GM19099 (cell line): ENCODE data around the gene RPS16.

Experiments
- POLR2A ChIP-seq: IDR thresholded peaks from 3 replicates; pipeline ENCODE4 v1.6.1; 2011; ENCODE audit warnings: low read depth; ENCODE audit not compliant: insufficient read length; ENCODE audit errors: extremely low read depth

The RPS16 gene

DNA sequence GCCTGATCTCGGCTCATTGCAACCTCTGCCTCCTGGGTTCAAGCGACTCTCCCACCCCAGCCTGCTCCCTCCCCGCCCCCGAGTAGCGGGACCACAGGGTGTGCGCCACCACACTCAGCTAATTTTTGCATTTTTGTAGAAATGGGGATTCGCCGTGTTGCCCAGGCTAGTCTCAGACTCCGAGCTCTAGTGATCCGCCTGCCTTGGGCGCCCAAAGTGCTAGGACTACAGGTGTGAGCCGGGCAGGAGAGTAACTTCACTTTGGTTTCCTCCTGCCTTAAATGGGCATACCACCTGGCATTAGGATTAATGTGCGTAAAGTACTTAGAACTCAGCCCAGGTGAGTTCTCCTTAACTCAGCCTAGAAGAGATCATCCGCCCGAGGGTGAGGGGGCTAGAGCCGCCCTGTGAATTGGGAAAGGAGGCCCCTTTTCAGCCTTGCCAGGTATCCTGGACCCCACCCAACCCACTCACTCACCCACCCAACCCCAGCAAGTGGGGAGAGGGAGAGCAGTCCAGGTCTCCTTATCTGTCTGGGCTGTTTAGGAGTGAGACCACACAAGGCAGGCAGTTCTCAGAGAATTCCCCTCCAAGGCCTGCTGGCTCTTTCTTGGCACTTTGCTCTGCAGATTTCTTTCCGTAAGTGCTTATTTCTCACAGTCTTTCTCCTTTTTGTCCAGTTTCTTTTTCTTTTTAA is 30.3 kb downstream of the RPS16 start:
- TF ChIP-seq POLR2A: peak; percentile 12

DNA sequence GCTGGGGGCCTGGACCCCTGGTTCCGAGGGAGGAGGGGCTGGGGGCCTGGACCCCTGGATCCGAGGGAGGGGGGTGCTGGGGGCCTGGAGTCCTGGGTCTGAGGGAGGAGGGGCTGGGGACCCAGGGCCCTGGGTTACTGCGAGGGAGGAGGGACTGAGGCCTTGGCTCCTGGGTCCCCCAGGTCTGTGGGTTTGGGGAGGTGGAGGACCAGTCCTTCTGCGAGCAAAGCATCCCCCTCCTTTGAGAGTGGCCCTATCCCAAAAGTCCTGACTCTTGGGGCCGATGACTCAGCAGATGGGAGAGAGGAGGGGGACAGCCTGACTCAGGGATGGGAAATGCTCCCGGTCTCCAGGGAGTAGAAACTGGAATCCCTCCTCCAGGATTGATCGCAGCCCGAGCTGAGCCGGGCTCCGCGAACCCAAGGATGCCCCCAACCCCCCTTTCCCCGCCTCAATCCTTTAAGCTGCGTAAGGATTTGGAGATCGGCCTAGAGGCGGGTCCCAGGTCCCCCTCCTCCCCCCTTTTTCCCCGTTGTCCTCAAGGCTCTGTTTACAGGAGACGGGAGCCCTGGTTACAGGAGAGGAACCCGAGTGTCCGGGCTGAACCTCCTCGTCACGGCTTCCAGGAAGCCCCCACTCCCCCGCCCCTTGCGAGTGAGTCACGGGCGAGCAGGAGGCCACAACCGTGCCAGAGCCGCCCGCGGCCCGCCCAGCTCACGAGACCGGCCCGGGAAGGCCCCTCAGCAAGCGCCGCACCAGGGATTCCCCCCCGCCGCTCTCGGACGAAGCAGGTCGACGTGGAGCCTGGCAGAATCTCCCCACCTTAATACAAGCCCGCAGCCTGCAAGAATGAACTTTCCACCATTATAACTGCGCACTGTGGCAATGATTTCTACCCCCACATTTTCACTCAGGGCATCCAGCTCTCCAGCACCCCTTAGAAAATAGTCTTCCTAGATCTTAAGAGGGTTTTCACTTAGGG is 32.1 kb downstream of the RPS16 start:
- peak; percentile 53 for TF ChIP-seq POLR2A

DNA sequence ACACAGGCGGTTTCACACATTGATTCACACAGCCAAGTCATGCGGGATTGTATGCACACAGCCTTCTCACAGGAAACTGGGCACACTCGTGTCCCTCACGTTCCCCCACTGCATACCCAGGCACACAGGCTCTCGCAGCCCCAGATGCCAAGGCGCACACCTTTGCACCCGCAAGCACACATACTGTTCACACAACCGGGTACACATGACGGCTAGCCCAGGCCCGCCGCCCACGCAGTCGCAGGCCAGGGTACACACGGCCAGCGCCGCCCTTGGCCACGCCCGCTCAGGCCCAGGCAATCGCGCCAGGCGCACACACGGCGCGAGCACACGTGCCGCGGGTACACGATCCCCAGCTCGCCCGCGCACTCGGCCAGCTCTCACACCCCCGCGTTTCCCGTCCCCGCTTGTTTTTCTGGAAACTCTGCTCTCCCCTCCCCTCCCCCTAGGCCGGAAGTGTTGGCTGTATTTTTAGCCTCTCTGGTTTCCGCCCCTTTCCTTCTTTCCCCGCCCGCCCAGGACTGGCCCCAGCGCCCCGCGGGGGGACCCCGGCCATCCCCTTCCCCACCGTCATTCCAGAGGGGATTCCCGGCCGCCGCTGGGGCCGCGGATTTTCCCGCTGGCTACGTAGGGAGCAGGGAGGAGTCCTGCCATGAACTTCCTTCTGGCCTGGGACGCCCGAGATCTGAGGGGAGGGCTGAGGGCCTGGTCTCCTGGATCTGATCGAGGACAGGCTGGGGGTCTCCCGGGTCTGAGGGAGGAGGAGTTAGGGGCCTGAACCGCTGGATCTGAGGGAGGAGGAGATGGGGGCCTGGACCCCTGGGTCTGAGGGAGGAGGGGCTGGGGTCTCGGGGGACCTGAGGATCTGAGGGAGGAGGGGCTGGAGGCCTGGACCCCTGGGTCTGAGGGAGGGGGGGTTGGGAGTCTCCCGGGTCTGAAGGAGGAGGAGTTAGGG is 33.1 kb downstream of the RPS16 start:
- peak; percentile 36 for TF ChIP-seq POLR2A

DNA sequence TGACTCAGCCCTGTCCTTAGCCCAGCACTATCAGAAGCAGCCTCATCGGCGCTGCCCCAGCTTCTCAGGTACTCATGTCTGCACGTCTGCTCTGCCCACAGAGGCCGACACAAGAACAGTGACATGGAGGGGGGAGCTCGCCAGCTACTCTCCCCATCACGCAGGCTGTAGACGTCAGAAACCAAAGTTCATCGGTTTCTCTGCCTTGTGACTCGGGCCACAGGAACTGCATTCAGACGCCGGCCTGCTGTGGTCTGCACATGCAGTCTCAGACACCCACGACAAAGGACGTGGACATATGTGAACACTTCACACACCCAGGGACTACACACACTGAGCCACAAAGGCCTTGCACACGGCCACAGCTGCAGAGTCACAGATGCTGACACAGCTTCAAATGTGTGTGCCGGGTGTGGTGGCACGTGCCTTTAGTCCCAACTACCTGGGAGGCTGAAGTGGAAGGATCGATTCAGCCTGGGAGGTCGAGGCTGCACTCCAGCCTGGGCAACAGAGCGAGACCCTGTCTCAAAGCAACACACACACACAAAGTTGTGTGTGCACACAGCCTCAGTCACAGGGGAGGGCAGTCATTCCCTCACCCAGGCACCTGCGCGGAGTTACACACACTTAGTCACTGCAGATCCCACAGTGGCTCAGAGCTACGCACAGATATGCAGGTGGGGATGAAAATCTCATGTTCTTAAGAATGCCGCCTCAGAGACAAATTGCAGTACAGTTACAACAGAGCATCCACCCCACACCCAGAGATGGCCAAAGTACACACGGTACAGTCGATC is 34.0 kb downstream of the RPS16 start:
- TF ChIP-seq POLR2A: peak; percentile 43

DNA sequence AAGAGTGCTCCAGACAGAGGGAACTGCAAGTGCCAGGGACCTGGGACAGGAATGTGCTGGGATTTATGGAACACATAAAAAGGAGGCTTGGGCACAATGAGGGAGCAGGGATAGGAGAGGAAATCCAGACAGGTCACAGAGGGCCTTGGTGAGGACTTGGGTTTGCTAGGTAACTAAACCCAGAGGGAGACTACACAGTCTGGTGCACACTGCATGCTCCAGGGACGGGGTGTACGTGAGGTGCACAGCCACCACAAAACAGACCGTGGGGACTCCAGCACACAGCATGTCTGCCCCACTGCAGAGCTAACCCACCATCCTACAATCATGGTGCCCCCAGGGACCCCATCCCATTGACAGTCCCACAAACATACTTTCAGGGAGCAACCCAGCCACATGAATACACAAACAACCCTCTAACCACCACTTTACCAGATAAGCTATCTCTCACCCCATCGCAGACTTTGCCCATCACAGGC is 34.6 kb downstream of the RPS16 start:
- TF ChIP-seq POLR2A: no peak

DNA sequence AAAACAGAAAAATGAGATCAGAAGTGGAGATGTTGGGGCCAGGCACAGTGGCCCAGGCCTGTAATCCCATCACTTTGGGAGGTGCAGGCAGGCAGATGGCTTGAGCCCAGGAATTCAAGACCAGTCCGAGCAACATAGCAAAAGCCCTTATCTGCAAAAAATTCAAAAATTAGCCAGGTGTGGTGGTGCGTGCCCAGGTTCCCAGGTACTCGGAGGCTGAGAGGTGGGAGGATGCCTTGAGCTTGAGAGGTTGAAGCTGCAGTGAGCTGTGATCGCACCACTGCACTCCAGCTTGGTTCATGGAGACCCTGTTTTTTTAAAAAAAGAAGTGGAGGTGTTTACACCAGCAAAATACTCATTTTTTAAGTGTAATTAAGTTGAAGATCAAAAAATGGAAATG is 35.7 kb downstream of the RPS16 start:
- TF ChIP-seq POLR2A: no peak

DNA sequence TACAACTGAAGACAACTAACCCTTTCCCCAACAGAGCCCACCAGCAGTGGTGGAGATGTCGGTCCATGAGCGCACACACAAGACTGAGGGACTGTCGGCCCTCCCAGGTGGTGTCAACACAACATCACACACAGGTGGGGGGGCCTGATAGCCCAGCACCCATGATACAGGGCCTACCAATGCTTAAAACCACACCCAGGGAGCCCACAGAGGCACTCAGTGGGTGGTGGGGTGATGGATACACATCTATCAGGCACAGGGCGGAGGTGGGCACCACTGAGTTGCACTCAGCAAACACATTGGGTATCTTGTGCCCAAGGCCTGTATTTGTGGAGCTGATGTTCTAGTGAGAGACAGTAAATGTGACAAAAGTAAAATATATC is 36.1 kb downstream of the RPS16 start:
- TF ChIP-seq POLR2A: no peak

DNA sequence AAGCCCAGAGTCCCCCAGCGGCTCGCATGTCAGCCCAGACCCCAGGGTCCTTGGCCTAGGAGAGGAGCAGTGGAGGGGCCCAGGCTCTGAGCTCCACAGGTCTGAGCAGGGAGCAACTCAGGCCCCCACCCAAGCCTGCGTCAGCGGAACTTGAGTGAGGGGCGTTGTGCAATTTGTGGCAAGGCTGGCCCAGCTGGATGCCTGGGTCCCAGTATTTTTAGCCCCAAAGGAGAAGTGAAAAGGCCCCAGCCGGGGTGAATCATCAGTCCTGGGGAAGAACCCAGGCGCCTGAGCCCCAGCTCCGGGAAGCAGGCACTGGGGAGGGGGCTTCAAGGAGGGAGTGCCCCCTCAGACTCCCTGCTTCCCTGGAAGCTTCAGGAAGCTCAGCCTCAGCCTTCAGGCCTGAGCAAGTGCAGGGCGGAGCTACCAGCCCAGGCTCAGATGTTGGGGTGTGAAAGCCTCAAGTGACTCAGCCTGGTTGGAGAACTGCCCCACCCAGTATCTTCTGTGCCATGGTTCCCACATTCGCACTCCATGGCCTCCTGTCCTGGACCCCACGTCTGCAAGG is 37.4 kb downstream of the RPS16 start:
- no peak for TF ChIP-seq POLR2A

DNA sequence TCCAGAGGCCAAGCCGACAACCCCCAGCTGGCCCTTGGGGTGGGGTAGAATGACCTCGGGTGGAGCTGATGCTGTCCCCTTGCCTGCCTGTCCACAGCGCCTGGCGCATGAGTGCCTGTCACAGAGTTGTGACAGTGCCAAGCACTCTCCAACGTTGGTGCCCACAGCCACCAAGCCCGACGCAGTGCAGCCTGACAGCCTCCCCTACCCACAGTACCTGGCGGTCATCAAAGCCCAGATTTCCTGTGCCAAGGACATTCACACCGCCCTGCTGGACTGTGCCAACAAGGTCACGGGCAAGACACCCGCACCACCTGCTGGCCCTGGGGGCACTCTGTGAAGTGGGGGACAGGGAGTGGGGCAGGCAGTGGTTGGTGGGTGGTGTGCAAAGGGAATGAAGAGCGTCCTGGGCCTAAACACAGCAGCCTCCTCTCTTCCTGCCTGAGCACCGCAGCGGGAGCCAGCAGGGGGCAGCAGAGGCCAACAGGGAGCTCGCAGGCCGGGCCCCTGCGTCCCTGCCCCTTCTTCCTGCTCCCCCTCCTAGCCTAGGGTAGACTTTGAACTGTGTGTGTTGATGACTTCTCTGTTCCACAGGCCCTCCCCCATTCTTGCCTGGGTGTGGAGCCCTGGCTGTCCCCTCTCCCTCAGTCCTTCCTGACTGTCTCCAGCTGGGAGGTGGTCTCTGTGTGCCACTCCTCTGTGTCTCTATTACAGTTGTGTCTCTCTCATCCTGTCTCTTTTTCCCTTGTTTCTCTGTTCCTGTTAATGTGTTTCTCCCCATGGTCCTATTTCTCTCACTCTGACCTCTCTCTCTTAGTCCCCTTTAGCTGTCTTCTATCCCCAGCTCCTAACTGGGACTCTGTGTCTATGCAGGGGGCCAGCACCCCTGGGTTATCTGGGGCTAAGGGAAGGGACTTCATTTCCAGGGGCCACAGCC is 38.1 kb downstream of the RPS16 start:
- no peak for TF ChIP-seq POLR2A

DNA sequence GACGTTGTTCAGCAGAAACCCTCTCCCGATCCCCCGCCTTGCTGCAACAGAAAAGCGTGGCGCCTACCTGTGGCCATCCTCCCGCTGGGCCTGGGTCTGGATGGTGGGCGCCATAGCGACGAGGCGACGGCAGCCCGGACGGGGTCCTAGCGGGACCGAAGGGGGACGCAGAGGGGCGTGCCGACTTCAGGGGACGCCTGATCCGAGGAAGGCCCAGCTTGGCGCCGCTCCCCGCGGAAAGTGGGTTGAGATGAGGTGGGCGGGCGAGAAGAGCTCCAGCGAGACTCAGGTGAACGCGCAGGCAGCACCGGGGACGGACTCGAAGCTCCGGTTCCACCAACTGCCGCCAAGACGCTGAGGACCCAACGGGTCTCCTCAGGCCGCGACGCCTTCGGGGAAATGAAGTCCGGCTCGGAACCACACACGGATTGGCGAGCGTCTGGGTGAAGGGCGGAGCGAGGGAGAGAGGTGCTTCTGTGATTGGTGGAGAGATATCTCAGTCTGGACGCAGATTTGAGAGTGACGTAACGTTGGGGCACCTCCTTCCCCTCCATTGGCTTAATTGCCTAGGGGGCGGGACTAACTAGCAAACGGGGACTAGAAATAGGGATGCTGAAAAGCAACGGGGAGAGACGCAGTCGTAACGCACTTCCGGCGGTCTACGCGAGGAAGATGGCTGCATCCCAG is 44.9 kb downstream of the RPS16 start, which contains the start of the genes MED29 and PAF1:
Gene MED29 (plus strand): TSS at position 628 of the 687 bp plus-strand sequence. CDS start 45 bp downstream, at position 673.
Gene PAF1 (minus strand): TSS at position 356 of the 687 bp plus-strand sequence. CDS start 242 bp downstream, at position 114.
- peak; percentile 98 for TF ChIP-seq POLR2A

DNA sequence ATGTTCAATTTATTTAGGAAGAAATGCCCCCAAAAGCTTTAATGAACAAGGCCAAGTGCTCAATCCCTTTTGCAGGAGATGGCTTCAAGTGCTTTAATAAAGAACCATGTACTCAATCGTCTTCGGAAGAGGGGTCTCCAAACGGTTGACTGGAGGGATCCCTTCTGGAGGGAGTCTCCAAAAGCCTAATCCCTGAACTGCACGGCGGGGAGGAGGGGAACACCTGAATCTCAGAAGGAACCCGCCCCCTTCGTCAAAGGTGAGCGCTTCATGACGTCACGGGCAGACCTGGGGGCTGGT is 45.3 kb downstream of the RPS16 start:
- no peak for TF ChIP-seq POLR2A
